Panc1 (cell line): Measurements from ENCODE around the gene DAB1.

Experiments used
- CTCF ChIP-seq: fragments of 450-650 bp; IDR thresholded peaks from 2 replicates; pipeline ENCODE4 v1.5.1; 2017; ENCODE audit warnings: mild to moderate bottlenecking
- POLR2AphosphoS5 ChIP-seq: IDR thresholded peaks from 2 replicates; pipeline ENCODE4 v1.6.1; 2012; ENCODE audit warnings: mild to moderate bottlenecking, low read depth, low read length, moderate library complexity
- TF ChIP-seq, protein P1 (sequence below), 2 experiments: IDR thresholded peaks; 2 replicates each; pipeline ENCODE4 v1.6.1; 2011 to 2012; ENCODE audit warnings: low read depth in 2 of 2, control low read depth in 1 of 2, low read length in 1 of 2, mild to moderate bottlenecking in 1 of 2, moderate library complexity in 1 of 2; ENCODE audit not compliant: insufficient read depth in 1 of 2

DNA sequence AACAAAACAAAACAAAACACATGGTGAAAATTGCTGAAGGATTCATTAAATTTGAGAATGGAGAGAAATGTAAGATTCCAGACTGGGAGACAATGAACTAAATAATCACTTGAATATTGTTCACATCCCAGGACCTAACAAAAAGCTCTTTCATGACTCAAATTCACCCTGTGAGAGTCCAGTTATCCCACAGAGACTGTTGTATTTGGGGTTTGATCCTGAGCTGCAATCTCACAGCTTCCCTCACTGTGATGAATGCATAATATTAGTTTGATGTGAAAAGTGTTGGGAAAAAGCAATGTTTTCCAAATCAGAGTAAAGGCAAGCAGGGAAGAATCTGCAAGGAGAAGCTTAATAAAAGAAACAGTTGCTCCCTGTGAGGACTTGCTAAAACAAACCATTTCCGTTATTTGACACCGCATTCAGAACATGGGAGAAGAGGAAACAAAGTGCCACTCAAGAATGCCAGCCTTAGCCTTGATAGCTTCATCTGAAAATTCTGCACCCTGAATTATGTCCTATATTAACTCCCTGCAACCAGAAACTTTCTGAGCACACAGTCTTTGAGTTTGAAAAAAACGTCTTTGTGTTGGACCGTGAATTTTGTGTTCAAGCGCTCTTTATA, 208.8 kb downstream of the DAB1 start:
- TF ChIP-seq, protein P1, sequence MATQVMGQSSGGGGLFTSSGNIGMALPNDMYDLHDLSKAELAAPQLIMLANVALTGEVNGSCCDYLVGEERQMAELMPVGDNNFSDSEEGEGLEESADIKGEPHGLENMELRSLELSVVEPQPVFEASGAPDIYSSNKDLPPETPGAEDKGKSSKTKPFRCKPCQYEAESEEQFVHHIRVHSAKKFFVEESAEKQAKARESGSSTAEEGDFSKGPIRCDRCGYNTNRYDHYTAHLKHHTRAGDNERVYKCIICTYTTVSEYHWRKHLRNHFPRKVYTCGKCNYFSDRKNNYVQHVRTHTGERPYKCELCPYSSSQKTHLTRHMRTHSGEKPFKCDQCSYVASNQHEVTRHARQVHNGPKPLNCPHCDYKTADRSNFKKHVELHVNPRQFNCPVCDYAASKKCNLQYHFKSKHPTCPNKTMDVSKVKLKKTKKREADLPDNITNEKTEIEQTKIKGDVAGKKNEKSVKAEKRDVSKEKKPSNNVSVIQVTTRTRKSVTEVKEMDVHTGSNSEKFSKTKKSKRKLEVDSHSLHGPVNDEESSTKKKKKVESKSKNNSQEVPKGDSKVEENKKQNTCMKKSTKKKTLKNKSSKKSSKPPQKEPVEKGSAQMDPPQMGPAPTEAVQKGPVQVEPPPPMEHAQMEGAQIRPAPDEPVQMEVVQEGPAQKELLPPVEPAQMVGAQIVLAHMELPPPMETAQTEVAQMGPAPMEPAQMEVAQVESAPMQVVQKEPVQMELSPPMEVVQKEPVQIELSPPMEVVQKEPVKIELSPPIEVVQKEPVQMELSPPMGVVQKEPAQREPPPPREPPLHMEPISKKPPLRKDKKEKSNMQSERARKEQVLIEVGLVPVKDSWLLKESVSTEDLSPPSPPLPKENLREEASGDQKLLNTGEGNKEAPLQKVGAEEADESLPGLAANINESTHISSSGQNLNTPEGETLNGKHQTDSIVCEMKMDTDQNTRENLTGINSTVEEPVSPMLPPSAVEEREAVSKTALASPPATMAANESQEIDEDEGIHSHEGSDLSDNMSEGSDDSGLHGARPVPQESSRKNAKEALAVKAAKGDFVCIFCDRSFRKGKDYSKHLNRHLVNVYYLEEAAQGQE (IDR thresholded peaks at IDR 0.05; ENCODE audit: insufficient read depth in 1 of 2, low read depth in 2 of 2, low read length in 1 of 2), result no peak
- TF ChIP-seq CTCF (no peak), POLR2AphosphoS5 (no peak)
